Suprapubic skin (tissue), 4 donors: ENCODE results near the gene SCAND1. TPM values are rescaled to one million over a fixed set of nuclear protein-coding genes. Genes with fewer than 3 reads are reported as not detected.
"Not testable (repeated sequence)": the region's sequence is repeated elsewhere in the genome, so short reads cannot be mapped to it uniquely, and the experiment has no call there.

Experiments
- DNase-seq, 2 donors: peaks; one replicate each; pipeline ENCODE4 v3.0.0-alpha.2; 2019; ENCODE audit warnings: low spot score in 2 of 2
- H3K27ac ChIP-seq: fragments of 200-600 bp; sonication (generic); one replicate; pipeline ENCODE4 v1.5.1; 2019
- H3K27me3 ChIP-seq: fragments of 200-600 bp; sonication (generic); one replicate; pipeline ENCODE4 v1.5.1; 2019
- H3K36me3 ChIP-seq: fragments of 200-600 bp; sonication (generic); one replicate; pipeline ENCODE4 v1.5.1; 2019
- H3K4me1 ChIP-seq: fragments of 200-600 bp; sonication (generic); one replicate; pipeline ENCODE4 v1.5.1; 2019
- H3K4me3 ChIP-seq: fragments of 200-600 bp; sonication (generic); one replicate; pipeline ENCODE4 v1.5.1; 2019; ENCODE audit warnings: mild to moderate bottlenecking
- H3K9me3 ChIP-seq: fragments of 200-600 bp; sonication (generic); one replicate; pipeline ENCODE4 v1.5.1; 2019
- EP300 ChIP-seq: sonication (generic); formaldehyde crosslinking; IDR thresholded peaks from one replicate; pipeline ENCODE4 v1.6.1; 2017; ENCODE audit warnings: antibody characterized with exemption
- POLR2A ChIP-seq, 2 donors: fragments of 450-650 bp; IDR thresholded peaks; one replicate each; pipeline ENCODE4 v1.6.1; 2017; ENCODE audit warnings: antibody characterized with exemption in 2 of 2, mild to moderate bottlenecking in 2 of 2, moderate library complexity in 2 of 2
- POLR2AphosphoS5 ChIP-seq, 3 donors: sonication (generic); formaldehyde crosslinking; IDR thresholded peaks; one replicate each; pipeline ENCODE4 v1.6.1; 2017; ENCODE audit warnings: antibody characterized with exemption in 3 of 3
- WGBS: methylation state at CpG from one replicate; pipeline ENCODE4 v1.1.5; 2018; 5-methylcytosine and 5-hydroxymethylcytosine counted together
- total RNA-seq, 4 donors: library from RNA; depleted of rRNA; stranded (reverse); fragments of >200 nt; gene quantifications; one replicate each; pipeline ENCODE4 v1.1.0, GENCODE V29; 2016
- TF ChIP-seq, protein P1 (sequence below), 2 donors: fragments of 200-600 bp in 1 of 2; fragments of 450-650 bp in 1 of 2; sonication (generic) in 1 of 2; IDR thresholded peaks; one replicate each; pipeline ENCODE4 v1.5.1; 2016 to 2019; ENCODE audit warnings: antibody characterized with exemption in 2 of 2, mild to moderate bottlenecking in 1 of 2, moderate library complexity in 1 of 2

SCAND1 gene
- 10 to 100 TPM; 53.9 to 67.4 (median 59.9) TPM for total RNA-seq

- peak within 1 kb of the TSS; percentile 99 for H3K27ac ChIP-seq
- H3K36me3 ChIP-seq = no peaks in the 10 kb centered on the region
- no peaks in the 10 kb centered on the region for H3K9me3 ChIP-seq
- DNase-seq = peak; percentile 96 to 97
- TF ChIP-seq POLR2A (IDR thresholded peaks at IDR 0.05) (peak; percentile 60 to 71), POLR2AphosphoS5 (IDR thresholded peaks at IDR 0.05) (peak; percentile 3 to 87 (median 44)), EP300 (no peak)
- TF ChIP-seq, protein P1, sequence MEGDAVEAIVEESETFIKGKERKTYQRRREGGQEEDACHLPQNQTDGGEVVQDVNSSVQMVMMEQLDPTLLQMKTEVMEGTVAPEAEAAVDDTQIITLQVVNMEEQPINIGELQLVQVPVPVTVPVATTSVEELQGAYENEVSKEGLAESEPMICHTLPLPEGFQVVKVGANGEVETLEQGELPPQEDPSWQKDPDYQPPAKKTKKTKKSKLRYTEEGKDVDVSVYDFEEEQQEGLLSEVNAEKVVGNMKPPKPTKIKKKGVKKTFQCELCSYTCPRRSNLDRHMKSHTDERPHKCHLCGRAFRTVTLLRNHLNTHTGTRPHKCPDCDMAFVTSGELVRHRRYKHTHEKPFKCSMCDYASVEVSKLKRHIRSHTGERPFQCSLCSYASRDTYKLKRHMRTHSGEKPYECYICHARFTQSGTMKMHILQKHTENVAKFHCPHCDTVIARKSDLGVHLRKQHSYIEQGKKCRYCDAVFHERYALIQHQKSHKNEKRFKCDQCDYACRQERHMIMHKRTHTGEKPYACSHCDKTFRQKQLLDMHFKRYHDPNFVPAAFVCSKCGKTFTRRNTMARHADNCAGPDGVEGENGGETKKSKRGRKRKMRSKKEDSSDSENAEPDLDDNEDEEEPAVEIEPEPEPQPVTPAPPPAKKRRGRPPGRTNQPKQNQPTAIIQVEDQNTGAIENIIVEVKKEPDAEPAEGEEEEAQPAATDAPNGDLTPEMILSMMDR (IDR thresholded peaks at IDR 0.05) = peak; percentile 87 to 99
- WGBS = 0% methylated on average over 39 of the region's 76 CpGs
- peak within 1 kb of the TSS; percentile 84 for H3K4me3 ChIP-seq
- peaks cover 33% of the 10 kb centered on the region for H3K4me1 ChIP-seq
- no peaks in the 10 kb centered on the region for H3K27me3 ChIP-seq
Observed at GRCh38 chr20:35954200-35954906, at the start of gene SCAND1. Gene SCAND1 (minus strand): TSS chr20:35954502. CDS start chr20:35954284, 218 bp downstream.

DNA sequence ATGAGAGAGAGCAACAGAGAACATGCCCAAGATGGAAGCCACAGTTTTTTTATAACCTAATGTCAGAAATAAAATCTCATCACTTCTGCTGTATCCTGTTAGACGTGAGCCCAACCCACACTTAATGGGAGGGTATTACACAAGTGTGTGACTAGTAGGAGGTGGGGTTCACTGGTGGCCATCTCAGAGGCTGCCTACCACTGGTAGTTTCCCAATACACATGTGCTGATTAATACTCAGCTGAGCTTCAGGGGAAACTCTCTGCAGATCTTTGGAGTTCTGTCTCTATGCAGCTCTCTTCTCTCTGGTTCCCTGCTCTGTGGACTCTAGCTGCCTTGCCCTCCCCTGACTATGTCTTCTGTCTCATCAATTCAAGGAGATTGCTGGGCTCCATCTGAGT, 49.7 kb upstream of the SCAND1 start:
- Histone ChIP-seq H3K4me1 (no peaks in the 10 kb centered on the region), H3K27ac (no peak overlapping the region), H3K36me3 (no peaks in the 10 kb centered on the region), H3K4me3 (no peak overlapping the region), H3K27me3 (no peaks in the 10 kb centered on the region), H3K9me3 (no peaks in the 10 kb centered on the region)
- TF ChIP-seq POLR2A (IDR thresholded peaks at IDR 0.05) = no peak
- TF ChIP-seq, protein P1 (IDR thresholded peaks at IDR 0.05) = no peak
- TF ChIP-seq POLR2AphosphoS5 (IDR thresholded peaks at IDR 0.05) = no peak
- no peak for TF ChIP-seq EP300
- WGBS = 83% methylated on average over 1 of the region's 1 CpG
- peak in 1 of 2 donors; percentile 13 for DNase-seq

GRCh38 chr20:36002855-36003254, 48.6 kb upstream of the SCAND1 start:
- H3K4me1 ChIP-seq = no peaks in the 10 kb centered on the region
- no peak overlapping the region for H3K27ac ChIP-seq
- no peaks in the 10 kb centered on the region for H3K36me3 ChIP-seq
- H3K27me3 ChIP-seq = no peaks in the 10 kb centered on the region
- H3K9me3 ChIP-seq = no peaks in the 10 kb centered on the region
- DNase-seq = no peak
- no peak overlapping the region for H3K4me3 ChIP-seq
- TF ChIP-seq POLR2AphosphoS5 (IDR thresholded peaks at IDR 0.05) = no peak
- no peak for TF ChIP-seq POLR2A (IDR thresholded peaks at IDR 0.05)
- TF ChIP-seq EP300 = no peak
- TF ChIP-seq, protein P1 (IDR thresholded peaks at IDR 0.05) = no peak

GRCh38 chr20:36001331-36001730, 47.0 kb upstream of the SCAND1 start:
- H3K4me3 ChIP-seq, H3K36me3 ChIP-seq, H3K27me3 ChIP-seq, DNase-seq, H3K9me3 ChIP-seq, H3K27ac ChIP-seq, H3K4me1 ChIP-seq: not testable (repeated sequence)
- 90% methylated on average over 2 of the region's 34 CpGs for WGBS

DNA sequence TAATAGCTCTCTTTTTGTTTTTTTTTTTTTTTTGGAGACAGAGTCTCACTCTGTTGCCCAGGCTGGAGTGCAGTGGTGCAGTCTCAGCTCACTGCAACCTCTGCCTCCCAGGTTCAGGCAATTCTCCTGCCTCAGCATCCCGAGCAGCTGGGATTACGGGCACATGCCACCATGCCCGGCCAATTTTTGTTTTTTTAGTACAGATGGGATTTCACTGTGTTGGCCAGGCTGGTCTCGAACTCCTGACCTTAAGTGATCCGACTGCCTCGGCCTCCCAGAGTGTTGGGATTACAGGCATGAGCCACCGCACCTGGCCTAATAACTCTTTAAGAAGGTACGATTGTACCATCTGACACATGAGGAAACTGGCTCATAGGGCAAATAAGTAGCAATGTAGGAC, 42.2 kb upstream of the SCAND1 start:
- not testable (repeated sequence) for H3K27me3 ChIP-seq, H3K4me3 ChIP-seq, H3K9me3 ChIP-seq, DNase-seq, H3K27ac ChIP-seq, H3K36me3 ChIP-seq, H3K4me1 ChIP-seq
- 97% methylated on average over 8 of the region's 8 CpGs for WGBS

GRCh38 chr20:35994994-35995453, 40.7 kb upstream of the SCAND1 start:
- WGBS = 1% methylated on average over 6 of the region's 6 CpGs
- peak; percentile 85 to 87 for DNase-seq
- H3K36me3 ChIP-seq = no peaks in the 10 kb centered on the region
- no peak overlapping the region for H3K27ac ChIP-seq
- no peak overlapping the region for H3K4me3 ChIP-seq
- no peaks in the 10 kb centered on the region for H3K9me3 ChIP-seq
- peaks cover 6% of the 10 kb centered on the region for H3K4me1 ChIP-seq
- TF ChIP-seq POLR2A (IDR thresholded peaks at IDR 0.05) = no peak
- TF ChIP-seq EP300 = no peak
- TF ChIP-seq, protein P1 (IDR thresholded peaks at IDR 0.05) = peak; percentile 67 to 87
- no peak for TF ChIP-seq POLR2AphosphoS5 (IDR thresholded peaks at IDR 0.05)
- H3K27me3 ChIP-seq = no peaks in the 10 kb centered on the region
